ENCODE measurements around the gene DDIT4L. TPM values are rescaled to one million over a fixed set of nuclear protein-coding genes. Genes with fewer than 3 reads are reported as not detected.

Gene DDIT4L, protein sequence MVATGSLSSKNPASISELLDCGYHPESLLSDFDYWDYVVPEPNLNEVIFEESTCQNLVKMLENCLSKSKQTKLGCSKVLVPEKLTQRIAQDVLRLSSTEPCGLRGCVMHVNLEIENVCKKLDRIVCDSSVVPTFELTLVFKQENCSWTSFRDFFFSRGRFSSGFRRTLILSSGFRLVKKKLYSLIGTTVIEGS
- total RNA-seq (ENCODE audit: unreplicated experiment) = not detected
- long read RNA-seq = 0 reads

DNA sequence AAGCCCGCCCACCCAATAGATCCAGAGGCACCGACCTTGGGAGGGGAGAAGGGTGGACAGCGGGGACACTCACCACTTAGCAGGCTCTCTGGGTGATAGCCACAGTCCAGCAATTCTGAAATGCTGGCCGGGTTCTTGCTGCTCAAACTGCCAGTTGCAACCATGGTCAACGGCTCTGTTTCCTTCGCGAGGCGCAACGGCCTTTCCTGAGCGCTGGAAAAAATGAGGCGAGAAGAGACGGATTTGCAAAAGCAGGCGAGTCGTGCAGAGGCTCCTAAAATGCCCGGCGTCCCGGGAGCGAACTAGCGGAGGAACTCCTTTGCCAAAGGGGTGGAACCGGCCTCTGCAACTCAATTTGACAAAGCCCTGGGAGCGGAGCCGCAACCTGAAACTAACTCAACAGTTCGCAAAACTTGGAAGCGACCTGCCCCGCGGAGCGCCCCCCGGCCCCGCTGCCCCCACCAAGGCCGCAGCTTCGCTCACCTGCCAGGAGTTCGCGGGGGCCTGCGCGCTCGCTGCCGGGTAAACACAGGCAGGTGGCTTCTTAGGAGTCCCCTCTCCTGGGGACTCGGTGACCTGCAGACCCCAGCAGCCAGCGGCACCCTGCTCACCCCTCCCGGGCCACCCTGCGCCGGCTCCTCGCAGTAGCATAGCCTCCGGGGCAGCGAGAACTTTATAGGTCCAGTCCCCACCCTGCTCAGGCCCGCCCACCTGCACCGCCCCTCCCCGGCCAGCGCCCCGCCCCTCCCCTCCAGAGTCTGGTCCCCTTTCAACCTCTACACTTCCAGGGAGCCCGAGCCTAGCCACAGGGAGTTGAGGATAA is at the start of gene DDIT4L:
Gene DDIT4L, minus strand, starts transcription at position 649 of the 823 bp plus-strand sequence. Its CDS starts 485 bp downstream, at position 164.
- Mint-ChIP-seq H3K36me3 (ENCODE audit: unreplicated experiment) (no peaks in the 10 kb centered on the region), H3K4me3 (ENCODE audit: unreplicated experiment) (peak within 1 kb of the TSS; percentile 85), H3K27ac (ENCODE audit: unreplicated experiment) (no peak within 1 kb of the TSS), H3K9me3 (ENCODE audit: unreplicated experiment) (no peaks in the 10 kb centered on the region), H3K27me3 (ENCODE audit: unreplicated experiment) (peaks cover 13% of the 10 kb centered on the region), H3K4me1 (ENCODE audit: low read depth, unreplicated experiment) (peaks cover 3% of the 10 kb centered on the region)
- TF ChIP-seq, protein P1, sequence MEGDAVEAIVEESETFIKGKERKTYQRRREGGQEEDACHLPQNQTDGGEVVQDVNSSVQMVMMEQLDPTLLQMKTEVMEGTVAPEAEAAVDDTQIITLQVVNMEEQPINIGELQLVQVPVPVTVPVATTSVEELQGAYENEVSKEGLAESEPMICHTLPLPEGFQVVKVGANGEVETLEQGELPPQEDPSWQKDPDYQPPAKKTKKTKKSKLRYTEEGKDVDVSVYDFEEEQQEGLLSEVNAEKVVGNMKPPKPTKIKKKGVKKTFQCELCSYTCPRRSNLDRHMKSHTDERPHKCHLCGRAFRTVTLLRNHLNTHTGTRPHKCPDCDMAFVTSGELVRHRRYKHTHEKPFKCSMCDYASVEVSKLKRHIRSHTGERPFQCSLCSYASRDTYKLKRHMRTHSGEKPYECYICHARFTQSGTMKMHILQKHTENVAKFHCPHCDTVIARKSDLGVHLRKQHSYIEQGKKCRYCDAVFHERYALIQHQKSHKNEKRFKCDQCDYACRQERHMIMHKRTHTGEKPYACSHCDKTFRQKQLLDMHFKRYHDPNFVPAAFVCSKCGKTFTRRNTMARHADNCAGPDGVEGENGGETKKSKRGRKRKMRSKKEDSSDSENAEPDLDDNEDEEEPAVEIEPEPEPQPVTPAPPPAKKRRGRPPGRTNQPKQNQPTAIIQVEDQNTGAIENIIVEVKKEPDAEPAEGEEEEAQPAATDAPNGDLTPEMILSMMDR (IDR thresholded peaks at IDR 0.05; ENCODE audit: partially characterized antibody, unreplicated experiment) = no peak
- peak; percentile 37 for DNase-seq

DNA sequence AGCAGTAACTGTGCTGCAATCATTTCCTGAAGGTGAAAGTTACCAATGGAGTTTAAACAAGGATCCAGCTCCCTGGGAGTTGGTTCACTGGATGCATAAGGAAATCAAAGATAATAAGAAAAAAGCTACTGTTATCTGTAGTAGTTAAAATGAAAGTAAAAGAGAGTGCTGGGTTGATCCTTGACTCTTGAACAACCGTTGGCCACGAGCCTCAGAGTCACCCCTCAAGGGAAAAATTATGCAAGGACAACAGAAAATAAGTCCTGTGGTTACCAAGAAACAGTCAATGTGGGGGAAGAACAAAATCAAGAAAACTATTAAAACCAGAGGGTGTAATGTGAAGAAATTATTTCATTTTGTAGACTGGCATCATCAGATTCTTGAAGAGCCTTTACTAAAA is 49.7 kb upstream of the DDIT4L start:
- TF ChIP-seq, protein P1 (IDR thresholded peaks at IDR 0.05; ENCODE audit: partially characterized antibody, unreplicated experiment) = no peak
- no peak overlapping the region for H3K27ac Mint-ChIP-seq (ENCODE audit: unreplicated experiment)
- DNase-seq = no peak
- H3K4me1 Mint-ChIP-seq (ENCODE audit: low read depth, unreplicated experiment) = no peaks in the 10 kb centered on the region
- H3K4me3 Mint-ChIP-seq (ENCODE audit: unreplicated experiment) = no peak overlapping the region
- H3K9me3 Mint-ChIP-seq (ENCODE audit: unreplicated experiment) = peaks cover 2% of the 10 kb centered on the region
- no peaks in the 10 kb centered on the region for H3K27me3 Mint-ChIP-seq (ENCODE audit: unreplicated experiment)
- no peaks in the 10 kb centered on the region for H3K36me3 Mint-ChIP-seq (ENCODE audit: unreplicated experiment)

DNA sequence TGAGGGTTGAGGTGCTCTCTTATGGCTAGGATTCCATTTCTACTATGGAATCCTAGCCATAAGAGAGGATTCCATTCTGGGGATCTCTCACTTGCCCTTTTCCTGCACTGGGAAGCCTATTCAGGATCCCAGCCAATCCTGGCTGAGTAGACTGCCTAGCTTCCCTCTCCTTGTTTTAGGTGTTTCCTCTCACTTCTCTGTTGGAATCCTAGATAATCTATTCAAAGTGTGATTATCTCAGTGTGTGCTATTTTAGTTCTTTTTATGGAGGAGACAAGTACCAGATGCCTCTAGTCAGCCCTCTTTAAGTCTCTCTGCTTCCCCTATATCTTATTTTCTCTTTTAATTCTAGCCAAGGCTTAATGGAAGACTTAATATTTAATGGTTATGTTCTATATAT is 34.5 kb upstream of the DDIT4L start:
- Mint-ChIP-seq H3K4me1 (ENCODE audit: low read depth, unreplicated experiment) (no peaks in the 10 kb centered on the region), H3K4me3 (ENCODE audit: unreplicated experiment) (no peak overlapping the region), H3K36me3 (ENCODE audit: unreplicated experiment) (peaks cover 13% of the 10 kb centered on the region), H3K27me3 (ENCODE audit: unreplicated experiment) (no peaks in the 10 kb centered on the region), H3K27ac (ENCODE audit: unreplicated experiment) (peak overlapping the region; percentile 17), H3K9me3 (ENCODE audit: unreplicated experiment) (peaks cover 10% of the 10 kb centered on the region)
- TF ChIP-seq, protein P1 (IDR thresholded peaks at IDR 0.05; ENCODE audit: partially characterized antibody, unreplicated experiment) = no peak
- no peak for DNase-seq

DNA sequence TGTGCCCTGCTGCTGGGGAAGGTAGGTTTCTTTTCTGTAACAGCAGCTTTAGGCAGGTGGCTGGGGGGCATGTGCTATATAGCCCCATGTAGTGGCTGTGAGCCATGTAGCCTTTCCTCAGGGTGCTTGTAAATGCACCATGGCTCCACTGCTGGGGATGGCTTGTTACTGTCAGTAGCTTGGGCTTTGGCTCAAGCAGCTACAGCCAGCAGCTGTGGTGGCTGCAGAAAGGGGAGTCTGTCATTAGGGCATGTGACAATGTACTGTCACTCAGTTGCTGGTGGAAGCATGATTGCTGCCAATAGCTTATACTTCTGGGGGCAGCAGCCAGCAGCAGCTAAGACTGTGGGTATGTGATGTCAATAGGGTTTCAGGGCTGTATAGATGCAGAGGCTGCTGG is 33.9 kb upstream of the DDIT4L start:
- no peaks in the 10 kb centered on the region for H3K4me1 Mint-ChIP-seq (ENCODE audit: low read depth, unreplicated experiment)
- DNase-seq = no peak
- H3K9me3 Mint-ChIP-seq (ENCODE audit: unreplicated experiment) = peaks cover 9% of the 10 kb centered on the region
- H3K36me3 Mint-ChIP-seq (ENCODE audit: unreplicated experiment) = peaks cover 13% of the 10 kb centered on the region
- no peak overlapping the region for H3K4me3 Mint-ChIP-seq (ENCODE audit: unreplicated experiment)
- H3K27me3 Mint-ChIP-seq (ENCODE audit: unreplicated experiment) = no peaks in the 10 kb centered on the region
- H3K27ac Mint-ChIP-seq (ENCODE audit: unreplicated experiment) = no peak overlapping the region
- TF ChIP-seq, protein P1 (IDR thresholded peaks at IDR 0.05; ENCODE audit: partially characterized antibody, unreplicated experiment) = no peak

DNA sequence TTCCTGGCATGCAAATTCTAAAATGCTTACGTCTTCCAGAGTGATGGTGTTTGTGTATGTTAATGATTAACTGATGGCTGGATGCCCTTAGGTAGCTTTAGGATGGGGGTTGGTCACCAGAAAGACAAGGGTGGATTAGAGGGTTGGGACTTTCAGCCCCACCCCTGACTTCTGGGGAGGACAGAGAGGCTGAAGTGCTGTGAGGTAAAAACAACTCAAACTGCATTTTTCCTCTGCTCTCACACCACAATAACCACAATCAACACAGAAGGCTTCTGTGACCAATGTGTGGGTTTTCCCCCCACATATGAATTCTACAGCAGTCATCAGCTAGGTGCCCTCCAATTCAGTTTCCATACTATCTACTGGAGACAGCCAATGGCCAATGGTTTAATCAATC is 18.7 kb upstream of the DDIT4L start:
- no peak for DNase-seq
- peaks cover 2% of the 10 kb centered on the region for H3K27me3 Mint-ChIP-seq (ENCODE audit: unreplicated experiment)
- H3K9me3 Mint-ChIP-seq (ENCODE audit: unreplicated experiment) = no peaks in the 10 kb centered on the region
- H3K4me3 Mint-ChIP-seq (ENCODE audit: unreplicated experiment) = no peak overlapping the region
- no peaks in the 10 kb centered on the region for H3K4me1 Mint-ChIP-seq (ENCODE audit: low read depth, unreplicated experiment)
- no peaks in the 10 kb centered on the region for H3K36me3 Mint-ChIP-seq (ENCODE audit: unreplicated experiment)
- TF ChIP-seq, protein P1 (IDR thresholded peaks at IDR 0.05; ENCODE audit: partially characterized antibody, unreplicated experiment) = no peak
- H3K27ac Mint-ChIP-seq (ENCODE audit: unreplicated experiment) = no peak overlapping the region
